H9 (cell line): Measurements from ENCODE around the gene HAT1. TPM values are rescaled to one million over a fixed set of nuclear protein-coding genes. Genes with fewer than 3 reads are reported as not detected.

Experiments used
- DNase-seq: peaks from one replicate; pipeline ENCODE4 v3.0.0-alpha.2; 2017
- H2AFZ ChIP-seq: one replicate; pipeline ENCODE4 v1.6.1; 2013; ENCODE audit warnings: mild to moderate bottlenecking, low read length, control low read depth, moderate library complexity
- H2AK5ac ChIP-seq: 2 replicates; pipeline ENCODE4 v1.6.1; 2013; ENCODE audit warnings: low read length, control low read depth, mixed read lengths; ENCODE audit not compliant: insufficient read length
- H2BK120ac ChIP-seq: one replicate; pipeline ENCODE4 v1.6.1; 2013; ENCODE audit warnings: low read depth, mild to moderate bottlenecking, low read length, control low read depth, inconsistent platforms; ENCODE audit not compliant: poor library complexity, severe bottlenecking
- H2BK12ac ChIP-seq: 2 replicates; pipeline ENCODE4 v1.6.1; 2013; ENCODE audit warnings: low read length, control low read depth, mixed read lengths, low read depth; ENCODE audit not compliant: insufficient read length
- H2BK15ac ChIP-seq: 2 replicates; pipeline ENCODE4 v1.6.1; 2013; ENCODE audit warnings: low read depth, low read length, control low read depth
- H2BK20ac ChIP-seq: one replicate; pipeline ENCODE4 v1.6.1; 2013; ENCODE audit warnings: low read depth, mild to moderate bottlenecking, low read length, control low read depth, inconsistent platforms; ENCODE audit not compliant: poor library complexity, severe bottlenecking
- H2BK5ac ChIP-seq: 2 replicates; pipeline ENCODE4 v1.6.1; 2013; ENCODE audit warnings: low read length, control low read depth, mixed read lengths; ENCODE audit not compliant: insufficient read length
- H3K14ac ChIP-seq: 2 replicates; pipeline ENCODE4 v1.6.1; 2013; ENCODE audit warnings: low read length, control low read depth; ENCODE audit not compliant: insufficient read depth
- H3K18ac ChIP-seq: 2 replicates; pipeline ENCODE4 v1.6.1; 2013; ENCODE audit warnings: low read depth, mild to moderate bottlenecking, mixed read lengths, low read length, control low read depth; ENCODE audit not compliant: insufficient read length
- H3K23ac ChIP-seq: 2 replicates; pipeline ENCODE4 v1.6.1; 2013; ENCODE audit warnings: low read length, control low read depth, mixed read lengths, low read depth; ENCODE audit not compliant: insufficient read length
- H3K23me2 ChIP-seq: 2 replicates; pipeline ENCODE4 v1.6.1; 2013; ENCODE audit warnings: low read depth, mild to moderate bottlenecking, mixed read lengths, low read length, control low read depth; ENCODE audit not compliant: insufficient read length, poor library complexity, severe bottlenecking
- H3K27ac ChIP-seq: 2 replicates; pipeline ENCODE4 v1.5.1; 2013; ENCODE audit warnings: low read length, control low read depth, mixed read lengths, low read depth; ENCODE audit not compliant: insufficient read length
- H3K27me3 ChIP-seq: 2 replicates; pipeline ENCODE4 v1.6.1; 2013; ENCODE audit warnings: low read length, control low read depth, inconsistent platforms; ENCODE audit not compliant: insufficient read depth
- H3K4ac ChIP-seq: 2 replicates; pipeline ENCODE4 v1.6.1; 2013; ENCODE audit warnings: low read depth, mild to moderate bottlenecking, control low read depth, inconsistent platforms, low read length, moderate library complexity
- H3K4me1 ChIP-seq: 2 replicates; pipeline ENCODE4 v1.6.1; 2013; ENCODE audit warnings: low read length, control low read depth, inconsistent platforms; ENCODE audit not compliant: insufficient read depth
- H3K4me2 ChIP-seq: 2 replicates; pipeline ENCODE4 v1.6.1; 2013; ENCODE audit warnings: low read length, control low read depth, mixed read lengths; ENCODE audit not compliant: insufficient read length, insufficient read depth
- H3K56ac ChIP-seq: 2 replicates; pipeline ENCODE4 v1.6.1; 2013; ENCODE audit warnings: low read depth, mild to moderate bottlenecking, mixed read lengths, low read length, control low read depth; ENCODE audit not compliant: insufficient read length
- H3K79me1 ChIP-seq: 2 replicates; pipeline ENCODE4 v1.6.1; 2013; ENCODE audit warnings: low read depth, mild to moderate bottlenecking, moderate library complexity, low read length, control low read depth, inconsistent platforms; ENCODE audit not compliant: insufficient read depth, poor library complexity, severe bottlenecking
- H3K79me2 ChIP-seq: 2 replicates; pipeline ENCODE4 v1.6.1; 2013; ENCODE audit warnings: low read length, control low read depth, inconsistent platforms; ENCODE audit not compliant: insufficient read depth
- H3K9ac ChIP-seq: 2 replicates; pipeline ENCODE4 v1.6.1; 2013; ENCODE audit warnings: low read length, control low read depth, mixed read lengths; ENCODE audit not compliant: insufficient read length; ENCODE audit errors: extremely low read depth
- H3K9me3 ChIP-seq: one replicate; pipeline ENCODE4 v1.6.1; 2013; ENCODE audit warnings: low read depth, low read length, inconsistent platforms; ENCODE audit not compliant: control insufficient read depth
- H3T11ph ChIP-seq: one replicate; pipeline ENCODE4 v1.6.1; 2013; ENCODE audit warnings: mild to moderate bottlenecking, low read length, control low read depth, inconsistent platforms
- H4K20me1 ChIP-seq: one replicate; pipeline ENCODE4 v1.6.1; 2013; ENCODE audit not compliant: control insufficient read depth, insufficient read length, insufficient read depth
- H4K5ac ChIP-seq: 2 replicates; pipeline ENCODE4 v1.6.1; 2013; ENCODE audit warnings: low read depth, mild to moderate bottlenecking, mixed read lengths, low read length, control low read depth; ENCODE audit not compliant: insufficient read length
- H4K8ac ChIP-seq: replicated peaks from 2 replicates; pipeline ENCODE4 v1.6.1; 2013; ENCODE audit warnings: low read length, control low read depth, mixed read lengths, low read depth; ENCODE audit not compliant: insufficient read length
- H4K91ac ChIP-seq: 2 replicates; pipeline ENCODE4 v1.6.1; 2013; ENCODE audit warnings: low read depth, mild to moderate bottlenecking, moderate library complexity, mixed read lengths, low read length, control low read depth; ENCODE audit not compliant: insufficient read length
- H3K27ac Mint-ChIP-seq, 3 experiments: 2 replicates in 2 of 3; 3 replicates in 1 of 3; pipeline ENCODE4 v1.8.0; 2020 to 2021; ENCODE audit warnings: mixed read lengths in 3 of 3, mild to moderate bottlenecking in 1 of 3, moderate library complexity in 1 of 3
- H3K27me3 Mint-ChIP-seq: 2 replicates; pipeline ENCODE4 v1.8.0; 2021; ENCODE audit warnings: low read depth, mild to moderate bottlenecking, moderate library complexity, mixed read lengths
- H3K36me3 Mint-ChIP-seq, 3 experiments: 2 replicates in 2 of 3; 3 replicates in 1 of 3; pipeline ENCODE4 v1.8.0; 2020 to 2021; ENCODE audit warnings: low read depth in 3 of 3, mixed read lengths in 3 of 3; ENCODE audit not compliant: insufficient read depth in 1 of 3
- H3K4me1 Mint-ChIP-seq, 2 experiments: 2 replicates each; pipeline ENCODE4 v1.8.0; 2020; ENCODE audit warnings: mixed read lengths in 2 of 2
- H3K4me3 Mint-ChIP-seq, 2 experiments: 2 replicates in 1 of 2; 3 replicates in 1 of 2; pipeline ENCODE4 v1.8.0; 2020 to 2021; ENCODE audit warnings: mild to moderate bottlenecking in 2 of 2, mixed read lengths in 2 of 2, moderate library complexity in 1 of 2
- H3K9me3 Mint-ChIP-seq, 2 experiments: 2 replicates in 1 of 2; 3 replicates in 1 of 2; pipeline ENCODE4 v1.8.0; 2020; ENCODE audit warnings: mild to moderate bottlenecking in 2 of 2, mixed read lengths in 2 of 2, moderate library complexity in 1 of 2
- CTCF ChIP-seq: fragments of 200-600 bp; sonication (generic); conservative IDR thresholded peaks from 3 replicates; pipeline ENCODE4 v1.8.0; 2021; ENCODE audit warnings: antibody characterized with exemption, mild to moderate bottlenecking
- WGBS: extraction: QIAGEN DNeasy Blood & Tissue Kit; methylation state at CpG from one replicate; pipeline ENCODE4 v1.1.7; 2013; ENCODE audit warnings: missing lambda C conversion rate, low lambda C conversion rate, mixed read lengths; ENCODE audit not compliant: insufficient read length; ENCODE audit errors: extremely low coverage; 5-methylcytosine and 5-hydroxymethylcytosine counted together
- total RNA-seq: library from RNA; stranded (reverse); gene quantifications from 2 replicates; pipeline ENCODE4 v1.2.1, GENCODE V29; 2021

HAT1 gene
- total RNA-seq, 1 experiment from 2014 or later, result 73.0 TPM

- Histone ChIP-seq H4K5ac (no peak overlapping the region), H3K4ac (no peak overlapping the region), H2BK15ac (no peak overlapping the region), H3K9ac (no peak overlapping the region), H3K56ac (no peak overlapping the region), H3K79me2 (no peaks in the 10 kb centered on the region), H2AFZ (no peak overlapping the region), H3T11ph (no peak overlapping the region), H2BK12ac (no peak overlapping the region), H4K8ac (no peak overlapping the region), H3K23me2 (no peaks in the 10 kb centered on the region), H3K9me3 (no peaks in the 10 kb centered on the region), H2BK20ac (no peak overlapping the region), H4K20me1 (no peaks in the 10 kb centered on the region), H3K4me2 (no peak overlapping the region), H3K79me1 (no peaks in the 10 kb centered on the region), H2AK5ac (no peak overlapping the region), H3K27ac (no peak overlapping the region), H4K91ac (no peak overlapping the region), H3K23ac (no peak overlapping the region), H3K14ac (no peak overlapping the region), H3K4me1 (no peaks in the 10 kb centered on the region), H2BK5ac (no peak overlapping the region), H3K18ac (no peak overlapping the region), H3K27me3 (no peaks in the 10 kb centered on the region), H2BK120ac (no peak overlapping the region)
- Mint-ChIP-seq H3K36me3 (no peaks in the 10 kb centered on the region), H3K4me3 (no peak overlapping the region), H3K27ac (no peak overlapping the region), H3K9me3 (no peaks in the 10 kb centered on the region), H3K27me3 (peaks cover 4% of the 10 kb centered on the region), H3K4me1 (no peaks in the 10 kb centered on the region)
- WGBS, result no CpG with 5 or more reads among the region's 3 CpGs
- no peak for TF ChIP-seq CTCF
- DNase-seq, result no peak
Measured at GRCh38 chr2:171909266-171909665, 13.0 kb upstream of the HAT1 start.
